H1 (cell line): ENCODE measurements around the gene DIPK1A. TPM values are rescaled to one million over a fixed set of nuclear protein-coding genes. Genes with fewer than 3 reads are reported as not detected.

ENCODE experiments used
- CTCF ChIA-PET: fragments of 300-600 bp; sonication (Branson Sonifier 250); formaldehyde crosslinking; loops from one replicate; lab custom pipeline; 2021; ENCODE audit not compliant: partially characterized antibody; lab: Charles Lee
- POLR2A ChIA-PET: fragments of 300-600 bp; sonication (Branson Sonifier 250); formaldehyde crosslinking; loops from one replicate; lab custom pipeline; 2021; ENCODE audit warnings: inconsistent platforms; ENCODE audit not compliant: partially characterized antibody; lab: Charles Lee
- DNase-seq, 2 experiments: peaks; one replicate each; pipeline versions ENCODE4 v3.0.0 to v3.0.0-alpha.2; 2010 to 2022; ENCODE audit warnings: low spot score in 2 of 2, low read depth in 1 of 2, mixed read lengths in 1 of 2
- FAIRE-seq: peaks from 2 replicates; lab custom pipeline; 2011; peaks lifted over from hg19 to GRCh38; lab: Jason Lieb, UNC
- H2AFZ ChIP-seq: 2 replicates; pipeline ENCODE4 v1.8.1; 2012; ENCODE audit warnings: low read length, inconsistent platforms
- H2AK5ac ChIP-seq: 2 replicates; pipeline ENCODE4 v1.6.1; 2013; ENCODE audit warnings: low read depth, low read length
- H2BK120ac ChIP-seq: replicated peaks from 2 replicates; pipeline ENCODE3; 2013; ENCODE audit warnings: low read depth, low read length, inconsistent platforms
- H2BK12ac ChIP-seq: 2 replicates; pipeline ENCODE4 v1.6.1; 2013; ENCODE audit warnings: low read depth, low read length
- H2BK15ac ChIP-seq: 2 replicates; pipeline ENCODE4 v1.6.1; 2013; ENCODE audit warnings: low read length
- H2BK20ac ChIP-seq: 2 replicates; pipeline ENCODE4 v1.6.1; 2013; ENCODE audit warnings: low read length
- H2BK5ac ChIP-seq: 2 replicates; pipeline ENCODE4 v1.6.1; 2013; ENCODE audit warnings: low read depth, low read length
- H3K14ac ChIP-seq: 2 replicates; pipeline ENCODE4 v1.6.1; 2013; ENCODE audit warnings: inconsistent platforms; ENCODE audit not compliant: insufficient read length
- H3K18ac ChIP-seq: 2 replicates; pipeline ENCODE4 v1.6.1; 2013; ENCODE audit warnings: low read length; ENCODE audit errors: extremely low read depth
- H3K23ac ChIP-seq: 2 replicates; pipeline ENCODE4 v1.6.1; 2013; ENCODE audit warnings: inconsistent platforms; ENCODE audit not compliant: insufficient read length
- H3K23me2 ChIP-seq: 2 replicates; pipeline ENCODE4 v1.6.1; 2013; ENCODE audit warnings: low read depth, low read length
- H3K27ac ChIP-seq: 2 replicates; pipeline ENCODE4 v1.6.1; 2011; ENCODE audit warnings: low read depth, low read length, inconsistent platforms
- H3K27me3 ChIP-seq, 4 experiments: replicated peaks in 1 of 4; 1 replicate in 1 of 4; 2 replicates in 3 of 4; pipeline versions ENCODE4 v1.6.1 to v1.8.1; 2011 to 2013; ENCODE audit warnings: low read length in 3 of 4, mild to moderate bottlenecking in 3 of 4, inconsistent platforms in 2 of 4, mixed read lengths in 2 of 4, moderate library complexity in 1 of 4; ENCODE audit not compliant: control insufficient read depth in 3 of 4, insufficient read depth in 3 of 4; ENCODE audit errors: extremely low read depth in 1 of 4
- H3K36me3 ChIP-seq, 4 experiments: 2 replicates each; pipeline versions ENCODE4 v1.6.1 to v1.8.1; 2011 to 2013; ENCODE audit warnings: mild to moderate bottlenecking in 4 of 4, low read length in 3 of 4, moderate library complexity in 2 of 4, control low read depth in 1 of 4, inconsistent platforms in 1 of 4; ENCODE audit not compliant: insufficient read depth in 4 of 4, control insufficient read depth in 2 of 4
- H3K4ac ChIP-seq: replicated peaks from 2 replicates; pipeline ENCODE3; 2013; ENCODE audit warnings: low read length, low read depth, mixed read lengths, inconsistent platforms; ENCODE audit not compliant: insufficient read length
- H3K4me1 ChIP-seq, 4 experiments: replicated peaks in 1 of 4; 1 replicate in 1 of 4; 2 replicates in 3 of 4; pipeline versions ENCODE4 v1.6.1 to v1.8.1; 2011 to 2013; ENCODE audit warnings: low read length in 3 of 4, inconsistent platforms in 2 of 4, mixed read lengths in 1 of 4; ENCODE audit not compliant: insufficient read depth in 4 of 4, control insufficient read depth in 3 of 4
- H3K4me2 ChIP-seq, 2 experiments: 2 replicates each; pipeline versions ENCODE4 v1.6.1 to v1.8.1; 2011 to 2013; ENCODE audit warnings: low read depth in 2 of 2, low read length in 2 of 2, control low read depth in 1 of 2, inconsistent platforms in 1 of 2, mild to moderate bottlenecking in 1 of 2; ENCODE audit not compliant: insufficient read depth in 1 of 2
- H3K4me3 ChIP-seq, 4 experiments: fragments of 200-600, 300-600 bp in 1 of 4; sonication (generic), shearing (Covaris generic), sonication (Bioruptor Twin) in 1 of 4; 2 replicates each; pipeline versions ENCODE4 v1.5.1 to v1.8.1; 2011 to 2016; ENCODE audit warnings: low read length in 4 of 4, low read depth in 3 of 4, control low read depth in 2 of 4, inconsistent platforms in 2 of 4, mild to moderate bottlenecking in 2 of 4, mixed read lengths in 1 of 4, moderate library complexity in 1 of 4; ENCODE audit not compliant: insufficient read depth in 2 of 4; ENCODE audit errors: extremely low read depth in 1 of 4
- H3K56ac ChIP-seq: replicated peaks from 2 replicates; pipeline ENCODE3; 2013; ENCODE audit warnings: low read depth, mild to moderate bottlenecking, mixed read lengths, low read length, inconsistent platforms; ENCODE audit not compliant: insufficient read length
- H3K79me1 ChIP-seq: 2 replicates; pipeline ENCODE4 v1.6.1; 2013; ENCODE audit warnings: low read depth, low read length, control low read depth
- H3K79me2 ChIP-seq, 2 experiments: 2 replicates each; pipeline versions ENCODE4 v1.6.1 to v1.8.1; 2012 to 2013; ENCODE audit warnings: low read length in 2 of 2, mild to moderate bottlenecking in 2 of 2, inconsistent platforms in 1 of 2; ENCODE audit not compliant: insufficient read depth in 2 of 2, control insufficient read depth in 1 of 2
- H3K9ac ChIP-seq, 4 experiments: replicated peaks in 1 of 4; 1 replicate in 1 of 4; 2 replicates in 3 of 4; pipeline versions ENCODE4 v1.6.1 to v1.8.1; 2011 to 2013; ENCODE audit warnings: low read depth in 3 of 4, low read length in 3 of 4, control low read depth in 2 of 4, mild to moderate bottlenecking in 2 of 4, moderate library complexity in 2 of 4, inconsistent platforms in 1 of 4; ENCODE audit errors: extremely low read depth in 1 of 4
- H3K9me3 ChIP-seq, 2 experiments: 2 replicates each; pipeline versions ENCODE4 v1.6.1 to v1.8.1; 2012 to 2013; ENCODE audit warnings: mild to moderate bottlenecking in 2 of 2, moderate library complexity in 2 of 2, control low read depth in 1 of 2, inconsistent platforms in 1 of 2, low read depth in 1 of 2, low read length in 1 of 2, mixed read lengths in 1 of 2; ENCODE audit not compliant: insufficient read depth in 2 of 2
- H4K20me1 ChIP-seq, 2 experiments: replicated peaks in 1 of 2; 2 replicates each; pipeline versions ENCODE3 to v1.8.1; 2011 to 2013; ENCODE audit warnings: inconsistent platforms in 2 of 2, low read length in 2 of 2, mild to moderate bottlenecking in 1 of 2; ENCODE audit not compliant: insufficient read depth in 2 of 2, control insufficient read depth in 1 of 2
- H4K5ac ChIP-seq: 2 replicates; pipeline ENCODE4 v1.6.1; 2013; ENCODE audit warnings: low read length, low read depth, mixed read lengths, inconsistent platforms; ENCODE audit not compliant: insufficient read length
- H4K8ac ChIP-seq: 2 replicates; pipeline ENCODE4 v1.8.0; 2013; ENCODE audit warnings: mild to moderate bottlenecking, moderate library complexity, low read length, inconsistent platforms; ENCODE audit not compliant: insufficient read depth; ENCODE audit errors: extremely low read depth
- H4K91ac ChIP-seq: replicated peaks from 2 replicates; pipeline ENCODE3; 2013; ENCODE audit warnings: low read length, mixed read lengths, inconsistent platforms; ENCODE audit not compliant: insufficient read length
- CHD2 ChIP-seq: IDR thresholded peaks from 2 replicates; pipeline ENCODE4 v1.6.1; 2012; ENCODE audit warnings: low read length, improper control_type of control experiment
- MAFK ChIP-seq: IDR thresholded peaks from 2 replicates; pipeline ENCODE4 v1.6.1; 2012; ENCODE audit warnings: low read depth, mild to moderate bottlenecking, improper control_type of control experiment, low read length
- POU5F1 ChIP-seq: IDR thresholded peaks from 2 replicates; pipeline ENCODE4 v1.6.1; 2011; ENCODE audit warnings: low read depth, mild to moderate bottlenecking, low read length, moderate library complexity
- WGBS, 2 experiments: shearing (Covaris generic) in 1 of 2; methylation state at CpG; one replicate each; pipeline versions ENCODE4 v1.1.6 to v1.1.7; 2013 to 2015; ENCODE audit warnings: low lambda C conversion rate in 2 of 2, mixed read lengths in 2 of 2, inconsistent platforms in 1 of 2, low coverage in 1 of 2, missing lambda C conversion rate in 1 of 2; ENCODE audit not compliant: insufficient replicate concordance in 2 of 2, insufficient coverage in 1 of 2, insufficient read length in 1 of 2; ENCODE audit errors: extremely low coverage in 1 of 2, missing lambda C conversion rate in 1 of 2; 5-methylcytosine and 5-hydroxymethylcytosine counted together
- polyA plus RNA-seq, 7 experiments: library from polyadenylated mRNA; depleted of rRNA in 3 of 7; stranded (reverse) in 5 of 7; unstranded in 2 of 7; fragments of >200 nt in 5 of 7; fragments of 200-250 nt in 2 of 7; gene quantifications; 1 replicate in 5 of 7; 2 replicates in 1 of 7; 4 replicates in 1 of 7; pipeline versions ENCODE4 v1.2.1 to v1.2.3, GENCODE V29; 2011 to 2013; ENCODE audit warnings: missing spikeins in 2 of 7, mixed read lengths in 2 of 7
- total RNA-seq: library from RNA; stranded (reverse); fragmentation: NEBNext Ultra II Directional; extraction: Animal tissue kit (Norgen Biotek cat#: 25700); gene quantifications from 2 replicates; pipeline ENCODE4 v1.2.1, GENCODE V29; 2021

DIPK1A gene
- total and polyA plus RNA-seq, 2 of the 8 experiments (the other 6 are each of a cell fraction or from before 2014, with no cell fraction given), result 2.5 to 5.0 TPM

DNA sequence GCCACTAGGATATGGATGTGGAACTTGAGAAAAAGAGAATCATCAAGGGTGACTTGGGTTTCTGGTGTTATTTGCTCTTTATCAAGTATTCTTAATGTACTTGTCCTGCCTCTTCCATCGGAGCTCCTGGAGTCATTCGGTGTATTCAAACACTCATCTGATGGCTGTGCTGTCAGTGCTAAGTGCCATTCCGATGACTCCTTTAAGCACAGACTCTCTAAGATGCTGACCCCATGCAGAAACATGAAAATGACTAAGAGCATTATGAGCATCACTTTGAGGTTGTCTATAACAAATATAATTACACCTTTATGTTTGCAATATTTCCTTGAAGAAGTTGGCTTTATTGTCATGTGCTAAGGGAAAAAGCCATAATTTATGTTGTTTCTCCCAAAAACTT lies 140.7 kb downstream of the DIPK1A start:
- Histone ChIP-seq H3K23ac (no peak overlapping the region), H3K79me1 (no peaks in the 10 kb centered on the region), H2BK120ac (no peak overlapping the region), H3K36me3 (no peaks in the 10 kb centered on the region), H2BK5ac (no peak overlapping the region), H2AK5ac (no peak overlapping the region), H4K20me1 (no peaks in the 10 kb centered on the region), H2BK20ac (no peak overlapping the region), H4K5ac (no peak overlapping the region), H3K27ac (no peak overlapping the region), H3K4ac (no peak overlapping the region), H3K4me2 (no peak overlapping the region), H3K9me3 (no peaks in the 10 kb centered on the region), H3K79me2 (no peaks in the 10 kb centered on the region), H3K23me2 (no peaks in the 10 kb centered on the region)
- CTCF ChIA-PET, result interaction anchor here (0.6 to 6.1 kb wide), 11 partner anchors 8 to 410 kb away, joined by 3 to 86 read pairs (median 3); partner anchors contain the start of genes EVI5 and RPL5
- FAIRE-seq, result no peak
- POLR2A ChIA-PET, result interaction anchor here (0.8 to 2.0 kb wide), 3 partner anchors 11 to 23 kb away, joined by 6 to 17 read pairs (median 6); partner anchors contain the start of gene RPL5
- TF ChIP-seq POU5F1, result no peak
- no peak for TF ChIP-seq CHD2
- TF ChIP-seq MAFK, result no peak
- TF ChIP-seq, all 59 proteins: peak for 0
- H4K91ac ChIP-seq, result no peak overlapping the region
- DNase-seq, result no peak
- no peak overlapping the region for H2BK12ac ChIP-seq
- H2AFZ ChIP-seq, result no peak overlapping the region
- H4K8ac ChIP-seq, result no peak overlapping the region
- no peak overlapping the region for H3K9ac ChIP-seq
- H3K4me3 ChIP-seq, result no peak overlapping the region
- no peaks in the 10 kb centered on the region for H3K4me1 ChIP-seq
- no peak overlapping the region for H3K56ac ChIP-seq
- H3K18ac ChIP-seq, result no peak overlapping the region
- no peak overlapping the region for H2BK15ac ChIP-seq
- WGBS, 2 experiments, result 89% methylated on average over 3 of the region's 3 CpGs; no CpG with 5 or more reads in 1 of the 2 experiments
- H3K27me3 ChIP-seq, result no peaks in the 10 kb centered on the region
- H3K14ac ChIP-seq, result no peak overlapping the region
